HFF-Myc (cell line): ENCODE results near the gene ADAT2.

Experiments used
- DNase-seq: peaks from one replicate; pipeline ENCODE4 v3.0.0-alpha.2; 2011; ENCODE audit warnings: low read depth; ENCODE audit errors: extremely low read depth
- H3K4me3 ChIP-seq: replicated peaks from 2 replicates; pipeline ENCODE4 v1.5.1; 2011; ENCODE audit warnings: low read depth, mild to moderate bottlenecking, control low read depth, low read length
- CTCF ChIP-seq: IDR thresholded peaks from 2 replicates; pipeline ENCODE4 v1.5.1; 2012; ENCODE audit warnings: mild to moderate bottlenecking, low read depth, low read length, control low read depth; ENCODE audit errors: missing control alignments

ADAT2 gene

GRCh38 chr6:143426026-143426425, 24.5 kb downstream of the ADAT2 start:
- no peak for DNase-seq
- no peak for TF ChIP-seq CTCF
- no peak overlapping the region for H3K4me3 ChIP-seq

GRCh38 chr6:143419526-143419925, 31.0 kb downstream of the ADAT2 start:
- TF ChIP-seq CTCF: no peak
- H3K4me3 ChIP-seq: no peak overlapping the region
- no peak for DNase-seq

- no peak for DNase-seq
- H3K4me3 ChIP-seq: no peak overlapping the region
- no peak for TF ChIP-seq CTCF
Measured at GRCh38 chr6:143414769-143415168, 35.7 kb downstream of the ADAT2 start.

- TF ChIP-seq CTCF: no peak
- DNase-seq: no peak
- H3K4me3 ChIP-seq: no peak overlapping the region
Measured at GRCh38 chr6:143410859-143411270, 39.6 kb downstream of the ADAT2 start.

GRCh38 chr6:143408787-143409162, 41.7 kb downstream of the ADAT2 start:
- TF ChIP-seq CTCF: no peak
- DNase-seq: no peak
- H3K4me3 ChIP-seq: no peak overlapping the region

GRCh38 chr6:143408151-143408786, 42.2 kb downstream of the ADAT2 start:
- TF ChIP-seq CTCF: no peak
- DNase-seq: no peak
- no peak overlapping the region for H3K4me3 ChIP-seq

GRCh38 chr6:143406673-143407072, 43.8 kb downstream of the ADAT2 start:
- H3K4me3 ChIP-seq: no peak overlapping the region
- DNase-seq: no peak
- no peak for TF ChIP-seq CTCF
